D721Med (cell line): ENCODE data around the gene GCN1.

Experiments
- DNase-seq: peaks from one replicate; pipeline ENCODE4 v3.0.0; 2011; ENCODE audit warnings: low spot score; ENCODE audit not compliant: insufficient read length
- FAIRE-seq: peaks from 2 replicates; lab custom pipeline; 2011; peaks lifted over from hg19 to GRCh38; lab: Jason Lieb, UNC
- TF ChIP-seq, protein P1 (sequence below): IDR thresholded peaks from 2 replicates; pipeline ENCODE4 v1.5.1; 2012; ENCODE audit warnings: mild to moderate bottlenecking, control low read depth; ENCODE audit not compliant: insufficient read depth; ENCODE audit errors: missing control alignments

The GCN1 gene

GRCh38 chr12:120234643-120235368, 40.3 kb upstream of the GCN1 start:
- DNase-seq: no peak
- FAIRE-seq: no peak
- TF ChIP-seq, protein P1, sequence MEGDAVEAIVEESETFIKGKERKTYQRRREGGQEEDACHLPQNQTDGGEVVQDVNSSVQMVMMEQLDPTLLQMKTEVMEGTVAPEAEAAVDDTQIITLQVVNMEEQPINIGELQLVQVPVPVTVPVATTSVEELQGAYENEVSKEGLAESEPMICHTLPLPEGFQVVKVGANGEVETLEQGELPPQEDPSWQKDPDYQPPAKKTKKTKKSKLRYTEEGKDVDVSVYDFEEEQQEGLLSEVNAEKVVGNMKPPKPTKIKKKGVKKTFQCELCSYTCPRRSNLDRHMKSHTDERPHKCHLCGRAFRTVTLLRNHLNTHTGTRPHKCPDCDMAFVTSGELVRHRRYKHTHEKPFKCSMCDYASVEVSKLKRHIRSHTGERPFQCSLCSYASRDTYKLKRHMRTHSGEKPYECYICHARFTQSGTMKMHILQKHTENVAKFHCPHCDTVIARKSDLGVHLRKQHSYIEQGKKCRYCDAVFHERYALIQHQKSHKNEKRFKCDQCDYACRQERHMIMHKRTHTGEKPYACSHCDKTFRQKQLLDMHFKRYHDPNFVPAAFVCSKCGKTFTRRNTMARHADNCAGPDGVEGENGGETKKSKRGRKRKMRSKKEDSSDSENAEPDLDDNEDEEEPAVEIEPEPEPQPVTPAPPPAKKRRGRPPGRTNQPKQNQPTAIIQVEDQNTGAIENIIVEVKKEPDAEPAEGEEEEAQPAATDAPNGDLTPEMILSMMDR: peak; percentile 38

GRCh38 chr12:120231316-120232011, 36.9 kb upstream of the GCN1 start:
- TF ChIP-seq, protein P1: no peak
- FAIRE-seq (no peak), DNase-seq (no peak)

GRCh38 chr12:120230974-120231315, 36.4 kb upstream of the GCN1 start:
- TF ChIP-seq, protein P1: no peak
- DNase-seq (no peak), FAIRE-seq (no peak)

- TF ChIP-seq, protein P1: no peak
- DNase-seq: no peak
- FAIRE-seq: no peak
Measured at GRCh38 chr12:120230326-120230973, 35.9 kb upstream of the GCN1 start.

DNA sequence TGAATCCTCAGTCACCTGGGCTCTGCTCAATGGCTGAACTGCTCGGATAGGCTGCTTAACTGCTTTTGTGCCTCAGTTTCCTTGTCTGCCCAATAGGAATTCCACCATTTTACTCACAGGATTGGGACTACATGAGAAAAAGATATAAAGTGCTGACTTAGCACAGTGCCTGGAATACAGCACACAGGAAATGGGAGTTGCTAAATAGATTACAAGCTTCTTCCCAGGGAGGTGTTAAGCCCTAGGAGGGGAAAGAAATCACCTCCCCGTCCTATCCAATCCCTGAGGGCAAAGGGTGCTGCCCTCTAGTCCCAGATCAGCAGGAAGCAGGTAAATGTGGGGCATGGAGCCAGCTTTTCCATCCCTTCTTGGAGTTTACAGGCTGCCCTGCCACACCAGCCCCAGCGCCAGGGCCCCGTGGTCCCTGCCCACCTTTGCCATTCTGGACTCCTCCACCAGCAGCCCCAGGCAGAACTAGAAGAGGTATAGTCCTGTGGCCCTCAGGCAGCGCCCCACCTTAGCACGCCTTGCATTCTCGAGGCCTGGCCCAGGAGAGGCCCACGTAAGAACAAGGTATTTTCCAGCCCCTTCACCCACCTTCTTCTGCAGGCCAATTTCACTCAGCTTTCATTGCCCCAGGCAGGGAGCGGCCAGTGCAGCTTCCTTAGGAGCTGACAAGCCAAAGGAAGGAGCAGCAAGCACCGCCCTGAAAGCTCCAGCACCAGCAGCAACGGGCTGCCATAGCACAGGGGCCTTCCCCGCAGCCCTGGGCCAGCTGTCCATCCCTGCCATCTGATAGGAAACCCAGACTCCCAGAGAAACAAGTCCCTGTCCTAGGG, 35.2 kb upstream of the GCN1 start:
- no peak for DNase-seq
- FAIRE-seq: no peak
- TF ChIP-seq, protein P1: no peak

DNA sequence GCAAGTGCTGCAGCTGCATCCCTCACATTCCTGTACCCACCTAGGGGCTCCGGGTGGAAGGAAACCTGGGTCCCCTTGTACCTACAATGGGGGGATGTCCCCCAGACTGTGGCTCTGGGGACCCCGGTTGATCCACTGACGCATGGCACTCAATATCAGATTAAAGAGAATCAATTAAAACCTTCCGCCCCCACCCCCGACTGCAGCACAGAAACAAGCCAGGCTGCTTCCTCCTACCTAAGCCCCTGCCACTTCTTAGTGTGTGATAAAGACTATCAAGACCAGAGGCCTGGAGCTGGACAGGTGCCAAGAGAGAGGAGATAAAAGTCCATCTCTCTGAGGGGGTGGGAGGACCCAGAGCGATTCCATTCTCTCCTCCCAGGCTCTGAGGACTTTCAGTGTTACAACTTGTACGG, 34.6 kb upstream of the GCN1 start:
- no peak for DNase-seq
- TF ChIP-seq, protein P1: no peak
- FAIRE-seq: no peak
